Coronary artery (tissue), 2 donors: ENCODE measurements around the gene SF3B5.

Source experiments
- DNase-seq: peaks from one replicate; pipeline ENCODE4 v3.0.0-alpha.2; 2017; ENCODE audit warnings: low spot score
- H3K27ac ChIP-seq, 2 donors: fragments of 200-600 bp; sonication (generic); one replicate each; pipeline ENCODE4 v1.5.1; 2016 to 2019
- H3K4me3 ChIP-seq: fragments of 200-600 bp; sonication (generic); 2 replicates; pipeline ENCODE4 v1.5.1; 2016; ENCODE audit warnings: mild to moderate bottlenecking, moderate library complexity
- CTCF ChIP-seq: fragments of 200-600 bp; sonication (generic); IDR thresholded peaks from one replicate; pipeline ENCODE4 v1.5.1; 2019; ENCODE audit warnings: antibody characterized with exemption

SF3B5 gene

GRCh38 chr6:144110210-144110609, 14.8 kb upstream of the SF3B5 start:
- H3K4me3 ChIP-seq, result peak overlapping the region; percentile 22

GRCh38 chr6:144106206-144106605, 10.8 kb upstream of the SF3B5 start:
- H3K4me3 ChIP-seq, result no peak overlapping the region
- no peak overlapping the region for H3K27ac ChIP-seq
- DNase-seq, result no peak
- no peak for TF ChIP-seq CTCF

More at GRCh38 chr6:144110210-144110609, 14.8 kb upstream of the SF3B5 start:
- TF ChIP-seq CTCF, result no peak
- peak overlapping the region; percentile 40 to 63 for H3K27ac ChIP-seq
- no peak for DNase-seq

GRCh38 chr6:144104898-144105487, 9.6 kb upstream of the SF3B5 start:
- peak; percentile 40 for TF ChIP-seq CTCF
- Histone ChIP-seq H3K4me3 (no peak overlapping the region), H3K27ac (no peak overlapping the region)
- DNase-seq, result no peak

GRCh38 chr6:144104488-144104887, 9.1 kb upstream of the SF3B5 start:
- TF ChIP-seq CTCF, result no peak
- no peak for DNase-seq
- Histone ChIP-seq H3K4me3 (no peak overlapping the region), H3K27ac (no peak overlapping the region)

- TF ChIP-seq CTCF, result no peak
- H3K27ac ChIP-seq, result no peak overlapping the region
- no peak for DNase-seq
- no peak overlapping the region for H3K4me3 ChIP-seq
Measured at GRCh38 chr6:144103026-144103563, 7.7 kb upstream of the SF3B5 start.

GRCh38 chr6:144098993-144099392, 3.6 kb upstream of the SF3B5 start:
- no peak for TF ChIP-seq CTCF
- H3K27ac ChIP-seq, result no peak overlapping the region
- no peak for DNase-seq

GRCh38 chr6:144094731-144095133, 641 bp downstream of the SF3B5 start:
- no peak for DNase-seq
- TF ChIP-seq CTCF, result no peak
- Histone ChIP-seq H3K4me3 (peak overlapping the region; percentile 97), H3K27ac (peak overlapping the region; percentile 69 to 92)

More at GRCh38 chr6:144098993-144099392, 3.6 kb upstream of the SF3B5 start:
- H3K4me3 ChIP-seq, result no peak overlapping the region
